SJCRH30 (cell line): ENCODE data around the gene C1orf198. TPM values are rescaled to one million over a fixed set of nuclear protein-coding genes. Genes with fewer than 3 reads are reported as not detected.
"Not testable (repeated sequence)": the region's sequence is repeated elsewhere in the genome, so short reads cannot be mapped to it uniquely, and the experiment has no call there.

Experiments used
- DNase-seq, 2 experiments: peaks; one replicate each; pipeline ENCODE4 v3.0.0-alpha.2; 2015 to 2020
- H3K27ac ChIP-seq: fragments of 250-450 bp; sonication (Bioruptor Pico); 2 replicates; pipeline ENCODE4 v1.5.1; 2020; ENCODE audit warnings: mild to moderate bottlenecking, moderate library complexity
- H3K27me3 ChIP-seq: fragments of 250-450 bp; sonication (Bioruptor Pico); 2 replicates; pipeline ENCODE4 v1.5.1; 2020; ENCODE audit warnings: mild to moderate bottlenecking, moderate library complexity
- H3K36me3 ChIP-seq: fragments of 250-450 bp; sonication (Bioruptor Pico); 2 replicates; pipeline ENCODE4 v1.5.1; 2020; ENCODE audit warnings: mild to moderate bottlenecking, moderate library complexity
- H3K4me1 ChIP-seq: fragments of 250-450 bp; sonication (Bioruptor Pico); 2 replicates; pipeline ENCODE4 v1.5.1; 2020; ENCODE audit warnings: mild to moderate bottlenecking, moderate library complexity
- H3K4me3 ChIP-seq: fragments of 250-450 bp; sonication (Bioruptor Pico); 2 replicates; pipeline ENCODE4 v1.5.1; 2020; ENCODE audit warnings: mild to moderate bottlenecking, moderate library complexity
- H3K9me3 ChIP-seq: fragments of 250-450 bp; sonication (Bioruptor Pico); replicated peaks from 2 replicates; pipeline ENCODE4 v1.5.1; 2020; ENCODE audit warnings: mild to moderate bottlenecking, moderate library complexity
- total RNA-seq: library from RNA; depleted of rRNA; stranded (reverse); fragments of >200 nt; shearing (Covaris generic); gene quantifications from 2 replicates; pipeline ENCODE4 v1.2.3, GENCODE V29; 2014

C1orf198 gene
- total RNA-seq, 1 experiment from 2014 or later: 53.9 TPM

DNA sequence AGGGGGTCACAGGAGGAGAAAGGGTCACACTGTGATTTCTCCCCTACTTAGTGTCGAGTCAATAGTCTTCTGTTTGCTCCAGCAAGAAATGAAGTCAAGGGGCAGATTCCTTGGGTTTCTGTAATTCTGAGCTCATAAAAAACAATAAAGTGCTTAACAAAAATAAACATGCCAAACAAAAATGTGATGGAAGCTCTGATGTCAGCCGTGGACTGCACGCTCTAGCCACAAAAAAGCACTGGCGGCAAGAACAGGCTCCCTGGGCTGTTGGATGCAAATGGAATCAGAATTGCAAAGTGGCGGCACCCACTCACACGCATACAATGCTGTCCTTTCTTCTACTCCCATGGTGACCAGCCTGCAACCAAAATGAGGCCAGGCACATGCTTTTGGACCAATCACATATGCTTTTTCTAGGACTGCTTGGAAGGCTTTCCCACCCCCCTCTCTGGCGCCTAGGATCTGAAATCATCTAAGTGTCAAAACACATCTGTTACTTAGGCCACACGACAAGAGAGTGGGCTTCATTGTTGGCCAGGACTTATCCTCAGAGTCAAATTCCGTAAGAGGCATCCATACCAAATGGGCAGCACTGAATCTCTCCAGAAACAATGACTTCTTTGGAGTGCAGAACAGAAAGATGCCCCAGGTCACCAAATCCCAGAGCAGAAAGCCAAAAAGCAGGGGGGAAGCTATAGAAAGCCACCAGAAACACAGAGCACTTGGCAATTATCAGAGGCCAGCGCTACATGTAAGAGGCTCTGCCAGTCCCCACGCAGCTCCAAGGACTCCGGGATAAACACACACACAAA lies 9.2 kb downstream of the C1orf198 start:
- peak overlapping the region; percentile 43 for H3K27ac ChIP-seq
- H3K36me3 ChIP-seq: peaks cover 10% of the 10 kb centered on the region
- no peak overlapping the region for H3K4me3 ChIP-seq
- H3K4me1 ChIP-seq: peaks cover 4% of the 10 kb centered on the region; the same call in 1 of the 2 replicates
- no peaks in the 10 kb centered on the region for H3K27me3 ChIP-seq
- peak; percentile 82 to 86 for DNase-seq
- no peaks in the 10 kb centered on the region for H3K9me3 ChIP-seq

DNA sequence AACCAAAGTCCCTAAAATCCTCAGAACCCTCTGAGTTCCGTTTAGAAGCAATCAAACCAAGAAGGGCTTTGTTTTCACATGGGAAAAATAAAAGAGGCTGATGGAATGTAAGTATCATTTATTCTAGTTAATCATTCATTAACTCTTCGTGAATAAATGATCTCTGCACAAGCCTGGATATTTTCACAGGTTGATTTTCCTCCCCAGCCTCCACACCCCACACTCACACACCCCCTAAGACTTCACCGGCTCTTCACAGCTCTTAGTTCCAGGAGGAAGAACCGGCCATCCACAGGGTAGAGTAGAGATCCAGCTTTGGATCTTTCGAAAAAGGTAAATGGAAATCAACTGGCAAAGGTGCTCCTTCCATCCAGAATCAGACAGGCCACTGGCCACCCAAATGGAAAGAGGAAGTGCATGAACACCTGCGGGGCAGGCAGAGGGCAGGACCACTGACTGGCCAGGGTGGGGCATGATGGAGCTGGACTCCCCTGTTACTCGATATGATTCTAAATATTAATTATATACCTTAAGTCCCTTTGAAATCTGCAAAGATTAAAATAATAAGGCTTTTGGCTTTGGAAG lies 10.0 kb downstream of the C1orf198 start:
- no peaks in the 10 kb centered on the region for H3K9me3 ChIP-seq
- no peak for DNase-seq
- H3K36me3 ChIP-seq: peaks cover 13% of the 10 kb centered on the region
- peak overlapping the region; percentile 43 for H3K27ac ChIP-seq
- no peak overlapping the region for H3K4me3 ChIP-seq
- no peaks in the 10 kb centered on the region for H3K27me3 ChIP-seq
- H3K4me1 ChIP-seq: peaks cover 4% of the 10 kb centered on the region; the same call in 1 of the 2 replicates

DNA sequence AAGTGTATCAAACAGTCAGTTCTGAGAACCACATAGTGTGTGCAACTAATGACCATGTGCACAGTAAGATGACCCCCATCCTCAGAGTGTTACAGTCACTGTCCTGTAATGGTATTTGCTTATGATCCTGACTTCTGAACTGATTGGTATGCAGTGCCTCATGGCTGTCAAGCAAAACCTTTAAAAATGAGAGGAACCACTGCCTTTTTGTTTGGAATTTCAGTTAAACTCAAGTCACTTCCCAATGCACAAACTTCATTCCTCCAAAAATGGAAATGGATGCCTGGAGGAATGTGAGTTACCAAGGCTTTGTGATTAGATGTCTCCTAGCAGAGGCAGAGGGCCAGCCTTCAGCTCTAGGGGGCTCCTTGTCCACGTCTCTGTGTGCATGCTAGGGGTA lies 10.5 kb downstream of the C1orf198 start:
- H3K4me1 ChIP-seq: peaks cover 4% of the 10 kb centered on the region; the same call in 1 of the 2 replicates

DNA sequence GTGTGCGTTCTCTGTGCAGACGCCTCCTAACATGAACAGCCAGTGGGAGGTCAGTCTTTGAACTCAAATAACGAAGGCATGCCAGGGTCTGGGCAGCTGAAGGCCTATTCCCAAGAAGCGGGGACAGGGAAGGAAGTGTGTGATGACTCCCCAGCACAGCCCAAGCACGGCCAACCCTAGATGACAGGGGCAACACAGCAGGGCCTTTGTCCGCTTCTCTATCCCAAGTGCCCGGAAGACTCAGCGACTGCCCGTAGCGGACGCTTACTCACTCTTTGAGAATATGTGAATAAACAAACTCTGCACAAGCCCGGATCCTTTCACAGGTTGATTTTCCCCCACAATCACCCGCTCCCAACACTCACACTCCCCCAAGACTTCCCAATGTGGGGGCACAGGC lies 11.2 kb downstream of the C1orf198 start:
- H3K4me1 ChIP-seq: peaks cover 4% of the 10 kb centered on the region; the same call in 1 of the 2 replicates

More for the DNA sequence above, 10.5 kb downstream of the C1orf198 start:
- Histone ChIP-seq H3K27me3 (no peaks in the 10 kb centered on the region), H3K9me3 (0 out of 2 replicates have a peak, but pooled peaks cover 5% of the 10 kb centered on the region), H3K4me3 (no peak overlapping the region), H3K27ac (no peak overlapping the region), H3K36me3 (peaks cover 17% of the 10 kb centered on the region)
- DNase-seq: no peak

DNA sequence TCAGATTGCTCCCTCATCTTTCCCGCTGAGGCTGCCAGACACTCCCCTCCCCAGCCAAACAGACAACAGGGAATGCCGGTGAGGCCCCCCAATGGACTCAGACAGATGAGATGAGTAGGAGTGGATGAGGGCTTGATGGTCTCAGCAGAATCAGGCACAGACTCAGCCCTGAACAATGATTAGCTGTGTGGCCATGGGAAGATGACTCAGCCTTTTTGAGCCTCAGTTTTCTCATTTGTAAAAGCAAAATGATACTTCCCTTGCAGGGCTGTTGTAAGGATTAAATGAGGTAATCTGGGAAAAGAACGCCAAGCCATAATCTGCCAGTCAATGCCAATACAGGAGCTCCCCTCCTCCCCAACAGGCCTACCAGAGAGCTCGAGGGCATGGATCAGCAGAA lies 12.4 kb downstream of the C1orf198 start:
- Histone ChIP-seq H3K36me3 (peaks cover 25% of the 10 kb centered on the region), H3K9me3 (0 out of 2 replicates have a peak, but pooled peaks cover 9% of the 10 kb centered on the region), H3K27ac (no peak overlapping the region), H3K4me1 (peaks cover 14% of the 10 kb centered on the region), H3K4me3 (no peak overlapping the region), H3K27me3 (no peaks in the 10 kb centered on the region)
- DNase-seq: no peak

More for the DNA sequence above, 11.2 kb downstream of the C1orf198 start:
- Histone ChIP-seq H3K27me3 (no peaks in the 10 kb centered on the region), H3K9me3 (0 out of 2 replicates have a peak, but pooled peaks cover 9% of the 10 kb centered on the region), H3K4me3 (no peak overlapping the region), H3K36me3 (peaks cover 25% of the 10 kb centered on the region), H3K27ac (no peak overlapping the region)
- no peak for DNase-seq

DNA sequence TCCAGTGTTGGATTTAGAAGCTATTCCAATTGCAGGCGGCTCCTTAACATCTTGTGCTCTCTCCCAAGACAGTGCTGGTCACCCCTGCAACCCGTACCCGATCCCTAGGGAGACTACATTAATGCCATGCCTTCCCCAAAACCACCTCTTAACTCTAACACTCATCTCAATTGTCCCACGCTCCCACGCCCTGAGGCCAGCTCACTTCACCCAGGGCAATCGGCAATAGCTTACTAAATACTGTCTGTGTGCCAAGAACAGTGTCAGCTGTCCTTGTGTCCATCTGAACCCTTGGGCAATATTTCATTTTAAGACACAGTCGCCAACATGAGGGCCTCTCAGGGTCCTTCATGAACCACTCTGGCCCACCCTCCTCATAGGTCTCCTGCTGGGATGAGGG lies 13.9 kb downstream of the C1orf198 start:
- H3K27me3 ChIP-seq: no peaks in the 10 kb centered on the region
- H3K9me3 ChIP-seq: 0 out of 2 replicates have a peak, but pooled peaks cover 9% of the 10 kb centered on the region
- peaks cover 27% of the 10 kb centered on the region for H3K4me1 ChIP-seq
- peaks cover 23% of the 10 kb centered on the region for H3K36me3 ChIP-seq
- H3K4me3 ChIP-seq: no peak overlapping the region
- no peak for DNase-seq
- H3K27ac ChIP-seq: no peak overlapping the region

DNA sequence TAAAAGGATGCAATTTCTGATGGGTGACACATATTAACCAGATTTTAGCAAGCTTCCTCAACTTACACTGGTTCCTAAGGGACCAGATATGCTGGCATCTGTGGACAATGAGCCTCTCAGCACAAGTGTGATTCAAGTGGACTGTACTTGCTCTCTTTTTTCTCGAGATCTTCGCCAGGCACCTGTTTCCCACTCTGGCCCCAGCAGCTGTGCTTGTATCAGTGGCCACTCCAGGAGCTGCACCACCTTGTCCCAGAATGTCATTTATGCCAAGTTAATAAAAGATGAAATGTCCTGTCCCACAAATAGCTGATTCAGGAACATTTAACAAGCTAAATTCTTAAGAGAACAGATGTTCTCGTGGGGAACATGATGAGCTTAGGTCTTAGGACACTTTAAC lies 14.6 kb downstream of the C1orf198 start:
- no peaks in the 10 kb centered on the region for H3K27me3 ChIP-seq
- H3K36me3 ChIP-seq: peaks cover 23% of the 10 kb centered on the region
- H3K4me3 ChIP-seq: no peak overlapping the region
- H3K27ac ChIP-seq: no peak overlapping the region
- H3K4me1 ChIP-seq: peaks cover 33% of the 10 kb centered on the region
- 0 out of 2 replicates have a peak, but pooled peaks cover 9% of the 10 kb centered on the region for H3K9me3 ChIP-seq
- no peak for DNase-seq

DNA sequence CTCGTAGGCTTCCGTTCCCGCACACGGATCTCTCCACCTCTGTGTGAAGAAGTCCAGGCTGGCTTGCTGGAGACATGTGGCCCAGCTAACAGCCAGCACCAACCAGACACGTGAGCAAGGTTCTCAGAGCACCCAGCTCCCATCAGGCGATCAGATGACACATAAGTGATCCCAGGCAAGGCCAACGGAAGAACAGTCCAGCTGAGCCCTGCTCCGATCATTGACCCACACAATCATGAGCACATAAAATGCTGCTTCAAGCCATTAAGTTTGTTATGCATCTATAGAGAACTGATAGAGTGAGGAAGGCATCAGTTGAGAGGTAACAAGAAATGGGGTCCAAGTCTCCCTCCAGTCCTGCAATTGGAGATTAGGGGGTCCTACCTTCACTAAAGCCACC lies 15.4 kb downstream of the C1orf198 start:
- 0 out of 2 replicates have a peak, but pooled peaks cover 9% of the 10 kb centered on the region for H3K9me3 ChIP-seq

DNA sequence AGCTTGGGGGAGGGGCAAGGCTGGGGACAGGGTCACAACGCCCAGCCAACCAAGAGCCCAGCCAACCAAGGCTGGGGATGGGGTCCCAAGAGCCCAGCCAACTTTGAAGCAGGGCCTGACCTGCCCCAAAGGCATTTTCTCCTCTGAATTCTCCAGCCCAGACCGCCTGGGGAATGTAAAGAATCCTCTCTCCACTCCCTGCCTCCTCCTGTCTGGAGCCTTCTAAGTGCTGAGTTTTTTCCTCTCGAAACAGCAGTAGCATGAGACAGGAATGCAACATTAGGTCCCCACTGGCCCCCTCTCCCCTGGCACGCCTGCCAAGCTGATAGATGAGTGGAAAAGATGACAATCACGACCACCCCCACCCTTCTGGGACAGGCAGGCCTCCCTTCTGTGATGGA lies 17.0 kb downstream of the C1orf198 start:
- no peak overlapping the region for H3K4me3 ChIP-seq
- H3K4me1 ChIP-seq: peaks cover 32% of the 10 kb centered on the region

More for the DNA sequence above, 15.4 kb downstream of the C1orf198 start:
- H3K27me3 ChIP-seq: no peaks in the 10 kb centered on the region
- DNase-seq: no peak
- no peak overlapping the region for H3K4me3 ChIP-seq
- no peak overlapping the region for H3K27ac ChIP-seq
- peaks cover 23% of the 10 kb centered on the region for H3K36me3 ChIP-seq
- peaks cover 32% of the 10 kb centered on the region for H3K4me1 ChIP-seq

DNA sequence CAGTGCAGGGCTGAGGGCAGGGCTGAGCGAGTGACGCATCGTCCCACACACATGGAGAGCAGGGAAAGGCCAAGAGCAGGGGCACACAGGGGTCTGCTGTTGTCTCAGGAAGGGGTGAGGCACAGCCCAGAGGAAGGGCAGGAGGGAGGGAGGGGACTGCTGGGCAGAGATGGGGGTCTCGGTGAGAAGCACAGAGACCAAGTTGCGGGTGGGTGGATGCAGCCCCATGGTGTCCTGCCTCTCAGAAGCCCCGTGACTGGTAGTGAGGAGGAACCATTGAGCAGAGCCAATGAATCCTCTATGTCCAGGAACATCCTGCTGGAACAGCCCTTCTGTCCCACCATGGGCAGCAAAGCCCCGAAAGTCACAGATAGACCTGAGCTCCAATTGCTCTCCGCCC lies 17.8 kb downstream of the C1orf198 start:
- H3K27ac ChIP-seq: peak overlapping the region; percentile 59
- peaks cover 32% of the 10 kb centered on the region for H3K4me1 ChIP-seq
- 0 out of 2 replicates have a peak, but pooled peaks cover 9% of the 10 kb centered on the region for H3K9me3 ChIP-seq
- H3K36me3 ChIP-seq: peaks cover 23% of the 10 kb centered on the region
- H3K4me3 ChIP-seq: no peak overlapping the region
- no peaks in the 10 kb centered on the region for H3K27me3 ChIP-seq
- no peak for DNase-seq

More for the DNA sequence above, 17.0 kb downstream of the C1orf198 start:
- DNase-seq: no peak
- peaks cover 23% of the 10 kb centered on the region for H3K36me3 ChIP-seq
- 0 out of 2 replicates have a peak, but pooled peaks cover 9% of the 10 kb centered on the region for H3K9me3 ChIP-seq
- H3K27me3 ChIP-seq: no peaks in the 10 kb centered on the region
- peak overlapping the region; percentile 14; the same call in 1 of the 2 replicates for H3K27ac ChIP-seq

DNA sequence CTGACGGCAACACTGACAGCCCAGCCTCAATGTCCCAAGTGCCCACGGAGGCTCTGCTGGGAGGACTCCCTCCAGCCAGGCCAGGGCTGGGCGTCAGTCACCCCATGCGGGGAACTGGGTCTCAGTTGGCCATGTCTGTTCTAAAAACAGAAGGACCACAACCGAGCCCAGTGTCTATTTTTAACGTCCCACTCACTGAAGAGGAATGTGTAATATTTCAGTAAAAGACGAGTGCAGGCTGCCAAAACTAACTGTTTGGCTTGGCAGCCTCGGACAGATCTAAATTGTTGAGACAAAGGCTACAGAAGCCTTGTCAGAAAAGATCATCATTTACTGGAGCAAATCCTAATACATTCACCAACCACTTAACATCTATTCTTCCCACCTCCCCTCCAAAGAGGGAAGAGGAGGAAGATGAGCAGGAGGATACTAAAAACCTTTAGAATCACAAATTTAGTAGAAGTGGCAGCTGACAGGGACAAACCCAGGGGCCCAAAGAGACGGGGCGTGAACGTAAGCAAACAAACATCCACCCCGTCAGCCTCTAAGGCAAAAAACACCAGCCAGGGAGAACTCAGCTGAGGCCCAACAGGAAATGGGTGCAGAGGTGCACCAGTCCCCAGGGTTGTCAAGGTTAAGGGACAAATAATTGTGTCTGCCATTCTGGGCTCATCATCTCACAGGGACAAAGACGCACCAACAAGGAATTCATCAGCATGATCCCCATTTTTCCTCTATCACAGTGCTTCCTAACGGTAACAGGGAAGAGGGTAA lies 18.7 kb downstream of the C1orf198 start:
- Histone ChIP-seq H3K36me3 (peaks cover 20% of the 10 kb centered on the region), H3K4me1 (peaks cover 32% of the 10 kb centered on the region), H3K27me3 (no peaks in the 10 kb centered on the region), H3K4me3 (no peak overlapping the region), H3K27ac (peak overlapping the region; percentile 59), H3K9me3 (0 out of 2 replicates have a peak, but pooled peaks cover 9% of the 10 kb centered on the region)
- peak; percentile 55 to 69 for DNase-seq

DNA sequence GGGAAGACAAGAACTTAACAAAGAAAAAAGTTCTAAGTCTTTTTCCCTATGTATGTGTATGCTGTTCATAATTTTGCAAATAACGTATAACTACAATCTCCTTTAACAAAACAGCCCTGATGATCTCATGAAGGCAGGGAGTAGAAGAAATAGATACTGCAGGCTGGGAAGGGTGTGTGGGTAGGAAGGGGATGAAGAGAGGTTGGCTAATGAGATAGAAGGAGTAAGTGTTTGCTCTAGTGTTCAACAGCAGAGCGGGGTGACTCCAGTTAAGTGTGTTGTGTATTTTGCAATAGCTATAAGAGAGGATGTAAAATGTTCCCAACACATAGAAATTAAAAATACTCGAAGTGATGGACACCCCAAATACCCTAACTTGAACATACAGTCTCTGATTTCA lies 20.1 kb downstream of the C1orf198 start:
- Histone ChIP-seq H3K4me3 (no peak overlapping the region), H3K4me1 (peaks cover 32% of the 10 kb centered on the region), H3K36me3 (peaks cover 15% of the 10 kb centered on the region), H3K27me3 (no peaks in the 10 kb centered on the region), H3K9me3 (0 out of 2 replicates have a peak, but pooled peaks cover 8% of the 10 kb centered on the region), H3K27ac (no peak overlapping the region)
- no peak for DNase-seq

DNA sequence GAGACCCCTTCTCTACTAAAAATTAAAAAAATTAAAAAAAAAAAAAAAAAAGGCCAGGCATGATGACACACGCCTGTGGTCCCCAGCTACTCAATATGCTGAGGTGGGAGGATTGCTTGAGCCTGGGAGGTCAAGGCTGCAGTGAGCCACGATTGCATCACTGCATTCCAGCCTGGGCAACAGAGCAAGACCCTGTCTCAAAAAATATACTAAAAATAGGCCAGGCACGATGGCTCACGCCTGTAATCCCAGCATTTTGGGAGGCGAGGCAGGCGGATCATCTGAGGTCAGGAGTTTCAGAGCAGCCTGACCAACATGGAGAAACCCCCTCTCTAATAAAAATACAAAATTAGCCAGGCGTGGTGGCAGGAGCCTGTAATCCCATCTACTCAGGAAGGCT lies 23.1 kb downstream of the C1orf198 start:
- not testable (repeated sequence) for H3K4me3 ChIP-seq, H3K9me3 ChIP-seq, H3K27ac ChIP-seq, H3K27me3 ChIP-seq, DNase-seq
- H3K36me3 ChIP-seq: peaks cover 16% of the 10 kb centered on the region
- peaks cover 15% of the 10 kb centered on the region for H3K4me1 ChIP-seq

DNA sequence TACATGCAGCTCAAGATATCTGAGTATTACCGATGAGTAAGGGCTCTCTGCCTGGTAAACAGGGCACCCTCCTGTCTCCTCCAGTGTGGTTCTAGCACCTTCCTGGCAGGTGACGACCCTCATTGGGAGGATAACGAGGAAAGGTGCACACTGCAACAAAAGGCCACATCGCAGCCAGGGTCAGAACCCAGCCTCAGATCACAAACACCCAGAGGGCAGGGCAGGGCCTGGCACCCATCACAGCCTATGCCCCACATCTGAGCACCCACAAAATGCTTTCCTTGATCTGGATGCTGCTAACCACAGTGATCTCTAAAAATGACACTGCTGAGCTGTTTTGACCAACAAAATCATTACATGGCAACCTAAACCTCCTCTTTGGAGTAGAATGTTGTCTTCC lies 23.8 kb downstream of the C1orf198 start:
- no peak overlapping the region for H3K27ac ChIP-seq
- no peak for DNase-seq

More for the DNA sequence above, 23.8 kb downstream of the C1orf198 start:
- H3K27me3 ChIP-seq: no peaks in the 10 kb centered on the region
- no peaks in the 10 kb centered on the region for H3K9me3 ChIP-seq
- peaks cover 10% of the 10 kb centered on the region for H3K4me1 ChIP-seq
- no peak overlapping the region for H3K4me3 ChIP-seq
- H3K36me3 ChIP-seq: peaks cover 18% of the 10 kb centered on the region
